Measurements from ENCODE around the gene ANAPC5.

DNA sequence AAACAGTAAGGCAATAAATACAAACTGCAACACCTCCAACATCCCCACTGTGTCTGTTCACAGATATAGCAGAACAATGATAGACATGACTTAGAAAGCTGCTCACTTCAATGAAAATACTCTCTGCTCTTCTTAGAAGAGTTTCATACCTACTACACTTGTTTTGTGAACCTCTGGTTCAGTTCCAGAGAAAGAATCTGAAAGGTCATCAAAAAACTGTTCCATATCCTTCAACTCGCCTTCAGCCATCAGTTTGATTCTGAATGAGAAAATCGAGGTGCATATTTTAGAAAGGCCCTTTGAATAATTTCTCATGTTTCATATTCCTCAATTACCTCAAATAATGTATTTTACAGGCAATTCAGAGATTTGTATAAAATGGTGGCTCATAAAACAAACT, 5.5 kb downstream of the ANAPC5 start:
- TF ChIP-seq, protein P1, sequence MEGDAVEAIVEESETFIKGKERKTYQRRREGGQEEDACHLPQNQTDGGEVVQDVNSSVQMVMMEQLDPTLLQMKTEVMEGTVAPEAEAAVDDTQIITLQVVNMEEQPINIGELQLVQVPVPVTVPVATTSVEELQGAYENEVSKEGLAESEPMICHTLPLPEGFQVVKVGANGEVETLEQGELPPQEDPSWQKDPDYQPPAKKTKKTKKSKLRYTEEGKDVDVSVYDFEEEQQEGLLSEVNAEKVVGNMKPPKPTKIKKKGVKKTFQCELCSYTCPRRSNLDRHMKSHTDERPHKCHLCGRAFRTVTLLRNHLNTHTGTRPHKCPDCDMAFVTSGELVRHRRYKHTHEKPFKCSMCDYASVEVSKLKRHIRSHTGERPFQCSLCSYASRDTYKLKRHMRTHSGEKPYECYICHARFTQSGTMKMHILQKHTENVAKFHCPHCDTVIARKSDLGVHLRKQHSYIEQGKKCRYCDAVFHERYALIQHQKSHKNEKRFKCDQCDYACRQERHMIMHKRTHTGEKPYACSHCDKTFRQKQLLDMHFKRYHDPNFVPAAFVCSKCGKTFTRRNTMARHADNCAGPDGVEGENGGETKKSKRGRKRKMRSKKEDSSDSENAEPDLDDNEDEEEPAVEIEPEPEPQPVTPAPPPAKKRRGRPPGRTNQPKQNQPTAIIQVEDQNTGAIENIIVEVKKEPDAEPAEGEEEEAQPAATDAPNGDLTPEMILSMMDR (IDR thresholded peaks at IDR 0.05; ENCODE audit: insufficient read depth, low read depth, low read length), result no peak
- TF ChIP-seq EZH2 (IDR thresholded peaks at IDR 0.05; ENCODE audit: insufficient read depth, low read length), result no peak
